K562 (cell line): ENCODE measurements around the gene SLX4IP. TPM values are rescaled to one million over a fixed set of nuclear protein-coding genes. Genes with fewer than 3 reads are reported as not detected.

Experiments used
- ARID2 ChIP-seq: fragments of 450-650 bp; IDR thresholded peaks from 2 replicates; pipeline ENCODE4 v1.6.1; 2017; ENCODE audit warnings: antibody characterized with exemption, mild to moderate bottlenecking
- CBX5 ChIP-seq: IDR thresholded peaks from 2 replicates; pipeline ENCODE4 v1.6.1; 2014; ENCODE audit warnings: low read depth, borderline replicate concordance
- CREB3 ChIP-seq: fragments of 450-650 bp; conservative IDR thresholded peaks from 2 replicates; pipeline ENCODE4 v1.6.1; 2016; ENCODE audit warnings: missing genetic modification characterization, low read depth, mild to moderate bottlenecking, missing compliant biosample characterization, moderate library complexity
- ESRRB ChIP-seq: fragments of 250-450 bp; sonication (Bioruptor Pico); IDR thresholded peaks from 2 replicates; pipeline ENCODE4 v1.5.0; 2020; ENCODE audit warnings: mild to moderate bottlenecking, moderate library complexity, borderline replicate concordance
- FOXM1 ChIP-seq, 2 experiments: fragments of 450-650 bp in 1 of 2; sonication (generic) in 1 of 2; formaldehyde crosslinking in 1 of 2; IDR thresholded peaks; 2 replicates each; pipeline versions ENCODE4 v1.6.1 to v1.9.0; 2017 to 2022; ENCODE audit warnings: low read depth in 2 of 2, mild to moderate bottlenecking in 2 of 2, missing genetic modification reagents in 1 of 2, moderate library complexity in 1 of 2
- HDAC2 ChIP-seq: fragments of 450-650 bp; IDR thresholded peaks from 2 replicates; pipeline ENCODE4 v1.6.1; 2016; ENCODE audit warnings: mild to moderate bottlenecking
- MEIS2 ChIP-seq: fragments of 450-650 bp; IDR thresholded peaks from 2 replicates; pipeline ENCODE4 v1.6.1; 2014; ENCODE audit warnings: mild to moderate bottlenecking; ENCODE audit not compliant: partially characterized antibody
- NCOR1 ChIP-seq: fragments of 450-650 bp; IDR thresholded peaks from 2 replicates; pipeline ENCODE4 v1.6.1; 2016; ENCODE audit warnings: mild to moderate bottlenecking, moderate library complexity
- NFYB ChIP-seq: IDR thresholded peaks from 2 replicates; pipeline ENCODE4 v1.6.1; 2011; ENCODE audit warnings: mild to moderate bottlenecking, moderate library complexity; ENCODE audit not compliant: insufficient read length; ENCODE audit errors: extremely low read depth
- NR4A1 ChIP-seq, 2 experiments: fragments of 250-450 bp in 1 of 2; fragments of 450-650 bp in 1 of 2; sonication (Bioruptor Pico) in 1 of 2; IDR thresholded peaks; 2 replicates each; pipeline versions ENCODE4 v1.4.0 to v1.6.1; 2016 to 2020; ENCODE audit warnings: mild to moderate bottlenecking in 2 of 2, missing compliant biosample characterization in 1 of 2, missing genetic modification characterization in 1 of 2, moderate library complexity in 1 of 2
- PBX2 ChIP-seq, 2 experiments: IDR thresholded peaks in 1 of 2; conservative IDR thresholded peaks in 1 of 2; 2 replicates each; pipeline ENCODE4 v1.6.1; 2016; ENCODE audit warnings: low read depth in 2 of 2, mild to moderate bottlenecking in 1 of 2, missing compliant biosample characterization in 1 of 2, missing genetic modification characterization in 1 of 2, moderate library complexity in 1 of 2
- PML ChIP-seq: IDR thresholded peaks from 2 replicates; pipeline ENCODE4 v1.6.1; 2012; ENCODE audit warnings: low read length, inconsistent platforms
- RERE ChIP-seq: sonication (generic); formaldehyde crosslinking; IDR thresholded peaks from 2 replicates; pipeline ENCODE4 v1.8.0; 2023; ENCODE audit warnings: missing genetic modification reagents, mild to moderate bottlenecking, borderline replicate concordance
- TBP ChIP-seq: optimal IDR thresholded peaks from 2 replicates; pipeline ENCODE3; 2011; ENCODE audit warnings: low read depth, low read length, improper control_type of control experiment
- TFAP4 ChIP-seq: sonication (generic); formaldehyde crosslinking; IDR thresholded peaks from 2 replicates; pipeline ENCODE4 v1.8.0; 2022; ENCODE audit warnings: missing genetic modification reagents, mild to moderate bottlenecking, moderate library complexity, borderline replicate concordance
- ZNF23 ChIP-seq: fragments of 250-450 bp; sonication (Bioruptor Pico); IDR thresholded peaks from 2 replicates; pipeline ENCODE4 v1.4.0; 2020; ENCODE audit warnings: mild to moderate bottlenecking
- ZNF239 ChIP-seq: fragments of 250-450 bp; sonication (Bioruptor Pico); IDR thresholded peaks from 2 replicates; pipeline ENCODE4 v1.4.0; 2020; ENCODE audit warnings: mild to moderate bottlenecking
- ZNF699 ChIP-seq: fragments of 250-450 bp; sonication (Bioruptor Pico); IDR thresholded peaks from 2 replicates; pipeline ENCODE4 v1.8.0; 2021; ENCODE audit warnings: mild to moderate bottlenecking, moderate library complexity; ENCODE audit not compliant: insufficient replicate concordance
- polyA plus RNA-seq, 8 experiments: library from polyadenylated mRNA; depleted of rRNA in 4 of 8; stranded (reverse) in 5 of 8; unstranded in 3 of 8; fragments of >200 nt; fragmentation: Nextera tagmentation in 2 of 8; fragmentation: Illumina TruSeq in 1 of 8; extraction: Ambion mirVana in 2 of 8; extraction: Trizol in 1 of 8; gene quantifications; 2 replicates each; pipeline versions ENCODE4 v1.2.1 to v1.2.3, GENCODE V29; 2011 to 2014; ENCODE audit warnings: inconsistent platforms in 1 of 8, missing spikeins in 1 of 8
- total RNA-seq, 7 experiments: library from RNA; depleted of rRNA in 6 of 7; stranded (reverse); fragments of >200 nt in 6 of 7; fragmentation: Illumina TruSeq in 2 of 7; extraction: Trizol in 2 of 7; gene quantifications; 2 replicates each; pipeline versions ENCODE4 v1.2.1 to v1.2.3, GENCODE V29; 2011 to 2021; ENCODE audit warnings: low replicate concordance in 1 of 7

The SLX4IP gene
- total and polyA plus RNA-seq, 9 of the 15 experiments (the other 6 are each of a cell fraction or from before 2014, with no cell fraction given) = 1.5 to 5.9 (median 3.5) TPM

GRCh38 chr20:10434467-10434831 is 656 bp upstream of the SLX4IP start (continued):
- TF ChIP-seq RERE (CRISPR knock-in tag) (no peak), CBX5 (no peak), TBP (peak; percentile 66), TFAP4 (CRISPR knock-in tag) (no peak), FOXM1 (IDR thresholded peaks at IDR 0.05; ENCODE audit: low read depth) (peak; percentile 63; the same call in 1 of the 2 replicates), FOXM1 (CRISPR knock-in tag; IDR thresholded peaks at IDR 0.05; ENCODE audit: low read depth) (no peak), ZNF239 (no peak), CREB3 (no peak), ZNF699 (CRISPR knock-in tag) (no peak), ESRRB (CRISPR knock-in tag) (no peak), NFYB (peak; percentile 17), HDAC2 (no peak), ARID2 (no peak), NCOR1 (no peak; the same call in 1 of the 2 replicates), MEIS2 (no peak), PBX2 (CRISPR knock-in tag; IDR thresholded peaks at IDR 0.05; ENCODE audit: low read depth) (no peak), PBX2 (tag; conservative IDR thresholded peaks at IDR 0.05; ENCODE audit: low read depth) (peak; percentile 91), ZNF23 (no peak), NR4A1 (CRISPR knock-in tag; IDR thresholded peaks at IDR 0.05) (no peak), NR4A1 (tag; IDR thresholded peaks at IDR 0.05) (no peak), PML (peak; percentile 83)
